ENCODE data around the gene MVB12A. TPM values are rescaled to one million over a fixed set of nuclear protein-coding genes. Genes with fewer than 3 reads are reported as not detected.

The MVB12A gene
- total RNA-seq, 4 donors from 2014 or later: 24.5 to 66.1 (median 56.1) TPM

GRCh38 chr19:17423429-17424208 lies 3.8 kb downstream of the MVB12A start:
- intact Hi-C loops (cut with DNase I): no loop called here
- Histone ChIP-seq H3K4me1 (peaks cover 8 to 25% (median 23%) of the 10 kb centered on the region in 4 donors), H3K9me3 (no peaks in the 10 kb centered on the region), H3K36me3 (peaks cover 0 to 19% (median 15%) of the 10 kb centered on the region in 4 donors), H3K27ac (replicated peaks in 1 of 4) (no peak overlapping the region), H3K27me3 (no peaks in the 10 kb centered on the region), H3K4me3 (no peak overlapping the region)
- TF ChIP-seq POLR2AphosphoS5 (IDR thresholded peaks at IDR 0.05) (no peak), EP300 (IDR thresholded peaks at IDR 0.05) (no peak), CTCF (IDR thresholded peaks at IDR 0.05) (no peak), POLR2A (IDR thresholded peaks at IDR 0.05; ENCODE audit: low read depth) (no peak)
- 89% methylated on average over 17 of the region's 20 CpGs for WGBS
- no peak for DNase-seq (ENCODE audit: extremely low spot score)

- TF ChIP-seq POLR2A (IDR thresholded peaks at IDR 0.05; ENCODE audit: low read depth) (no peak), POLR2AphosphoS5 (IDR thresholded peaks at IDR 0.05) (no peak), CTCF (IDR thresholded peaks at IDR 0.05) (peak in 2 of 3 experiments; percentile 21 to 35)
- Histone ChIP-seq H3K9me3 (no peaks in the 10 kb centered on the region), H3K27ac (replicated peaks in 1 of 4) (no peak overlapping the region), H3K4me3 (no peak overlapping the region), H3K27me3 (no peaks in the 10 kb centered on the region), H3K4me1 (peaks cover 3 to 18% (median 16%) of the 10 kb centered on the region in 4 donors), H3K36me3 (peaks cover 0 to 19% (median 15%) of the 10 kb centered on the region in 4 donors)
- 32% methylated on average over 25 of the region's 27 CpGs for WGBS
- no peak for DNase-seq (ENCODE audit: extremely low spot score)
- intact Hi-C loops (cut with DNase I): no loop called here
Measured at GRCh38 chr19:17424743-17425365, 5.0 kb downstream of the MVB12A start.

- Histone ChIP-seq H3K27ac (replicated peaks in 1 of 4) (no peak overlapping the region), H3K9me3 (no peaks in the 10 kb centered on the region), H3K27me3 (no peaks in the 10 kb centered on the region), H3K4me3 (no peak overlapping the region), H3K4me1 (peaks cover 0 to 5% (median 4%) of the 10 kb centered on the region in 4 donors), H3K36me3 (no peaks in the 10 kb centered on the region)
- WGBS: 67% methylated on average over 17 of the region's 17 CpGs
- TF ChIP-seq POLR2AphosphoS5 (IDR thresholded peaks at IDR 0.05) (no peak), CTCF (IDR thresholded peaks at IDR 0.05) (no peak), EP300 (IDR thresholded peaks at IDR 0.05) (no peak), POLR2A (IDR thresholded peaks at IDR 0.05; ENCODE audit: low read depth) (no peak)
- no peak for DNase-seq (ENCODE audit: extremely low spot score)
- intact Hi-C loops (cut with DNase I): no loop called here
Measured at GRCh38 chr19:17429641-17430113, 9.8 kb downstream of the MVB12A start.

GRCh38 chr19:17431417-17431816 lies 11.6 kb downstream of the MVB12A start:
- Histone ChIP-seq H3K4me1 (no peaks in the 10 kb centered on the region), H3K27me3 (no peaks in the 10 kb centered on the region), H3K9me3 (no peaks in the 10 kb centered on the region), H3K4me3 (no peak overlapping the region), H3K27ac (replicated peaks in 1 of 4) (no peak overlapping the region), H3K36me3 (peaks cover 0 to 8% (median 0%) of the 10 kb centered on the region in 4 donors)
- WGBS: 87% methylated on average over 4 of the region's 7 CpGs
- intact Hi-C loops (cut with DNase I): no loop called here
- TF ChIP-seq POLR2A (IDR thresholded peaks at IDR 0.05; ENCODE audit: low read depth) (no peak), EP300 (IDR thresholded peaks at IDR 0.05) (no peak), POLR2AphosphoS5 (IDR thresholded peaks at IDR 0.05) (no peak), CTCF (IDR thresholded peaks at IDR 0.05) (no peak)
- DNase-seq (ENCODE audit: extremely low spot score): no peak

Data from esophagus muscularis mucosa (tissue), 4 donors.